DMS79 (cell line): ENCODE results near the gene INPP5A.

Source experiments
- DNase-seq: peaks from one replicate; lab custom pipeline; 2025; lab: John Stamatoyannopoulos, UW

INPP5A gene

DNA sequence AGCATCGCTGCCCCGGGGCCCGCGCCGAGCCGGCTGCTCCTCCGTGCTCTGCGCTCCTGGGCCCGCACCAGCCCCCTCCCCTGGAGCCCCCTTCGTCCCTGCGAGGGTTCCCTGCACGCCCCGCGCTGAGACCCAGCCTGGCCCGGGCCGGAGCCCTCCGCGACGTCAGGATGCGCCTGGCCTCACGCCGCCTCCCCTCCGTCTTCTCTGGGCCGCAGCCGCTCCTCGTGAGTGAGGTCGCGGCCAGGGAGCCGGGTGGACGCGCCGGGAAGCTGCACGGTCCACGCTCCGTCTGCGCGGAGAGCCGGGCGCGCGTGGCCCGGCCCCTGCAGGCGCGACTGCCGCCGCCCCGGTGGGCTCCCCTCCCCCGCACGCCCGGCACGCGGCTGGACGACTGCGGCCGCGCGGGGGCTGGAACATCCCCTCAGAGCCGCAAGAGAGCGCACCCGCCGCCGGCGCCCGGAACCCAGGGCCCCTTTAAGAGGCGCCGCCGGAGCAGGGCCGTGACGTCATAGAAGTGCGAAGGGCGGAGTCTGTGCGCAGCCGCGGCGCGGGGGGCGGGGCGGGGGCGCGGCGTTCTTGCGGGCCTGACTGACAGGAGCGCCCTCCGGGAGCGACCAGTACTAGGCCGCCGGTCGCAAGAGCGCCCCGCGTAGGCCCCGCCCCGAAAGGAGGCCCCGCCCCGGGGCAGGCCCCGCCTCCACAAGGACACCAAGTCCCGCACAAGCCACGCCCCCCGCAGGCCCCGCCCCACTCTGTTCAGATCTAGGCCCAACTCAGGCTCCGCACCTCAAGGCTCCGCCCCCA lies 507 bp upstream of the INPP5A start:
- DNase-seq = peak; percentile 77

DNA sequence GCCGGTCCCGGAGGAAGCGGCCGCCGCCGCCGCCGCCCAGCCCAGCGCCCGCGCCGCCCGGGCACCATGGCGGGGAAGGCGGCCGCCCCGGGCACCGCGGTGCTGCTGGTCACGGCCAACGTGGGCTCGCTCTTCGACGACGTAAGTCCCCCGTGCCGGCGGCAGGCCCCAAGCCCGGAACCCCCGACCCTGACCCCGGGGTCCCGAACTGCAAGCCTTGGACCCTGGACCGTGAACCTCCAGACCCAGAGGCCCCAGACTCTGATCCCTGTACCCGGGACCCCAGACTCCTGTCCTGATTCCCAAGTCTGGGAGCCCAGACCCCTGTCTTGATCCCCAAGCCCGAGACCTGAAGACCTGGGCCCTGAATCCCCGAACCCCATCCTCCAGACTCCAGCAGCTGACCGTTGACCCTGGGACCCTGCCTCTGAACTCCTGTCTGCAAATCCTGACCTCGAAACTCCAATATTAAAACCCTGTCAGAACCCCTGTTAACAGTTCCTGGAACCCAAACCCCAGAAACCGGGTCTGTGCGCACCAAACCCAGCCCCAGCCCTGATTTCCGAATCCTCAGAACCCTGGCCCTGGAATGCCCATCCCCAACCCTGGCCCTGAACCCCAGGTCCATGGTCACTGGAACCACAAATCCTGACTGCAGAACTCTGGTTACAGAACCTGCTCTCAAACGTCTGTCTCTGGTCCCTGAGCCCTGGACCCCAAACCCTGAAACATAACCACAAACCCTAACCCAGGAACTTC lies 623 bp downstream of the INPP5A start:
- DNase-seq = no peak

GRCh38 chr10:132538790-132539421 lies 1.3 kb downstream of the INPP5A start:
- no peak for DNase-seq

- peak; percentile 11 for DNase-seq
Observed at GRCh38 chr10:132539431-132539839, 1.8 kb downstream of the INPP5A start.

DNA sequence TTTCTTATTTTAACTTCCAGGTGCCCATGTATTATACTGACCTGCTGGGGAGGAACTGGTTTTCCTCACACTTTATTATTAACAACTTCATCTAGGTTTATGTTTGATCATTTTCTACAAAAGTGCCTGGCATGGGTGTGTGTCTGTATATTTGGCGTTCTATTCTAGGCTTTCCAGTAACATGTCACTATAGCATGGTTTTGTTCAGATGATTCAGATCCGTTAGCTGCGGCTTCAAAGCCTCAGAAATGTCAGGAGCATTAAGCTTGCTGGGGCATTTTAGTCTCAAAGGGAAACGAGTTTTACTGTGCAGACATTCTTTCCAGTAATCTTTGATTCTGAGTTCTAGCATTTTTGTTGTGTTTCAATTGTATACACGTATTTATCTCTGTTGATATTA lies 2.3 kb downstream of the INPP5A start:
- no peak for DNase-seq

GRCh38 chr10:132540456-132540855 lies 2.9 kb downstream of the INPP5A start:
- DNase-seq = no peak

GRCh38 chr10:132541129-132541528 lies 3.5 kb downstream of the INPP5A start:
- no peak for DNase-seq

DNA sequence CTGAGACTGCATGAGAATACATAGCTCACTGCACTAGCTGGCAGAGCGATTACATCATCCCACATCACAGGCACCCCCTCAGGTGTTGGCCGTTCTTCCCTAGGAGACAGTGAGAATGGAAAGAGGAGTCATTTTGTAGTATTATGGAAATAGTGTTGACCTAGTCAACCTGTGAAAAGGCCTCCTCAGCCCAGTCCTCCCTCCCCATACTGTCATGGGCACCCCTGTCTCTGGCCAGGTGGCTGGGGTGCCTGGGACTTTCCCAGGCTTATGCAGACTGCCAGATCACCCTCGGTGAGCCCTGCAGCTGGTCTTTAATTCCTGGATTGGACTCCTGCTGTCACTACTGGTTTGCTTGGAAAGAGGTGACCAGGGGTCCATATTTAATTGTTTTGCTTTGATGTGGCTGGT lies 4.0 kb downstream of the INPP5A start:
- DNase-seq = no peak

DNA sequence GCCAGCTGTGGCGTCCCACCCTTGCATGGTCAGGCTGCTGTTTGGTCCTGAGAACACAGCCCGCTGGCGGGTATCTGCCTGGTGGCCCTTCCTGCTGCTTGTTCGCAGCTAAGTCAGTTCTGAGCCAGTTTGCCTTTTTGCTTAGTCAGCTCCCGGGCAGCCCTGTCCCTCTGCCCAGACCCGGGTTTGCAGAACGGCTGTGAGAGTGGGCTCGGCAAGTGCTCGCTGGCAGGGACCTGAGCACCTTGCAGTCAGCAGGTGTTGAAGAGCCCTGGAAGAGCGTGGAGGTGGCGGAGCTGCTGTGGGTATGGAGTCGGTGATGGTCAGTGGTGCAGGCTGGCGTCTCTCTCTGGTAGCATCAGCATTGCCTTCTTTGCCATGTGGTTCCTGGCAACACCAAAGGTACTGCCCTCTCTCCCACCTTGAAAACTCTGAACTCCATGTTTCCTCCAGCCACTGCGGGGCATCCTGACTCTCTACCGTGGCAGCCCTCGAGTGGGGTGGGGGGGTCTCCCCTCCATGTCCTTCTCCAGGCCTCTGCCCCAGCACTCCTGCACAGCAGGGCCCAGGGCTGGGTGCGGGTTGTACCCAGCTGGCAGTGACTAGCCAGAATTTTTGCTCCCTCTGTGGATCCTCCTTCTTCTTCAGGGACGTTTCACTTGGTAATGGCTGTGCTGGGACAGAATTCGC lies 4.6 kb downstream of the INPP5A start:
- peak; percentile 16 for DNase-seq

DNA sequence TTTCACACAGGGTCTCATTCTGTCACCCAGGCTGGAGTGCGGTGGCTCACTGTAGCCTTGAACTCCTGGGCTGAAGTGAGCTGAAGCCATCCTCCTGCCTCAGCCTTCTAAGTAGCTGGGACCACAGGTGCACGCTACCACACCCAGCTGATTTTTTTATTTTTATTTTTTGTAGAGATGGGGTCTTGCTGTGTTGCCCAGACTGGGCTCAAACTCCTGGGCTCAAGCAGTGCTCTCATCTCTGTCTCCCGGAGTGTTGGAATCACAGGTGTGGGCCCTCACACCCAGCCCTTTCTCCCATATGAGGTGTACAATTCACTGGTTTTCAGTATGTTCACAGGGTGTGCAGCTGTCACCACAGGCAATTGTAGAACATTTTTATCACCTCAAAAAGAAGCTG lies 5.2 kb downstream of the INPP5A start:
- no peak for DNase-seq

- no peak for DNase-seq
Observed at GRCh38 chr10:132543916-132544743, 6.5 kb downstream of the INPP5A start.

DNA sequence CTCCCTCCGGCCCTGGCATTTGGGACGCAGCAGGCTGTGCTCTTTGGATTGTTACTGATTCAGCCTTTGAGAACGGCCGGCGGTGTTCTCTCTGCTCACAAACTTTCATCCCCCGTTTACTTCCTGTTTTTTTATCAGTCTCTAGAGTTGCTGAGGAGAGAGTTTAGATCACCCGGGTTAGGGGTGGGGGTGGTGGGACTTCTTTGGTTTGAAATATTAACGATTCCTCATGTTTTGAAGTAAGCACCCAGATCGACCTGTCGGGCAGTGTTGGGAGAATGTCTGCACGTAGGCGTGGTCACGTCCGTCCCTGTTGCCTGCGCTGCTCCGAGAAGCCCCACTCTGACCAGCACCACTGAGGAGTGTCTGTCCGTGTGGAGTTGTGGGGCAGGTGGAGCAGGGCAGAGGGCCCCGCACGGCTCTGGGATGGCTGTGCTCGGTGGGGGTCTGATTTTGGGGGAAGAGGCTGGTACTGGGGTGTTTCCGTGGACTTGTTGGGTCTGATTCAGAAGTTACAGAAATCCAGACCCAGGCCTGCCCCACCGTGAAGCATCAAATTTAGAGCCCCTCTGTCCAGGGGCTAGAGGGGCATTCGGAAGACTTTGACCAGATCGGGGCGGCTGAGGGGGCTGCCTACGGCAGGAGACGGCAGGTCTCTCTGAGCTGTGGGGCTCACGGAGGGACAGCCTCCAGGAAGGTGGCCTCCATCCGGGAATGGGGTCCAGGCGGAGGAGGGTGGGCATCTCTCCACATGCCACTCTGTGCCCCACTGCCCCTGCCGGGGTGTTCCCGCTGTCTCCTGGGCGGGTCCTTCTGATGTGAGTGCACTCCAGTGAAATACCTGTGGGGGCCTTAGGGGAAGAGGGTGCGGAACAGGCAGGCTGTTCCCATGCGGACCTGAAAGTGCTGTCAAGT lies 7.4 kb downstream of the INPP5A start:
- no peak for DNase-seq

DNA sequence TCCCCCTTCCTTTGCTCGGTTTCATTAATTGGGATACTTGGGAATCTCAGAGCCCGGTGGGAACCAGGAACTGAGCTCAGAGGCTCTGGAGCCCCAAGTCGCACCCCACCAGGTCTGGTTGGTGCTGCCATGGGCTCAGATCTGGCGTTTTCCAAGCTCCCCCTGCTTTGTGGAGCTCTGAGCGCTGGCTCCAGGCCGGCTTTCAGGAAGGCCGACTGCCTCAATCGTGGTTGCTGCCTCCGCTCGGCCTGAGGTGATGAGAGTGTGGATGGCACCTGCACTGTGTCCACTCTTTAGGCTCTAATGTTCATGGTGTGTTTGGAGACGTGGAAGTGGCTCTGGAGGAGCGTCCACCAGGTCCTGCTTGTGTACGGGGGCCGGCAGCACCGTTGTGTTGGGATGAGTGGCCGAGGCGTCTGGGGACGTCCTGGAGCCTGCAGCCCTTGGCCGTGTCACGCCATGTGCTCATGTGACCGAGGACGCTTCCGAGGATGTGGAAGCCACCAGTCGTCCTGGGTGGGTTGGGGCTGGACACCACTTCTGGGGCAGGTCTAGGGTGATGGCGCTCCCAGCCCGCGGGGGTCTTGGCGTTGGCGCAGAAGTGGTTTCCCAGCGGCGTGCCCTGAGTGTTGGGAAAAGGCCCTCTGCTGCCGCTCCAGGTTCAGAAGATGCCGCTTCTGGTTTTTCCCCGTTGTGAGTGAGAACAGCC lies 8.2 kb downstream of the INPP5A start:
- no peak for DNase-seq

- peak; percentile 62 for DNase-seq
Observed at GRCh38 chr10:132546567-132547420, 9.2 kb downstream of the INPP5A start.

- DNase-seq = no peak
Observed at GRCh38 chr10:132547421-132547861, 9.9 kb downstream of the INPP5A start.

DNA sequence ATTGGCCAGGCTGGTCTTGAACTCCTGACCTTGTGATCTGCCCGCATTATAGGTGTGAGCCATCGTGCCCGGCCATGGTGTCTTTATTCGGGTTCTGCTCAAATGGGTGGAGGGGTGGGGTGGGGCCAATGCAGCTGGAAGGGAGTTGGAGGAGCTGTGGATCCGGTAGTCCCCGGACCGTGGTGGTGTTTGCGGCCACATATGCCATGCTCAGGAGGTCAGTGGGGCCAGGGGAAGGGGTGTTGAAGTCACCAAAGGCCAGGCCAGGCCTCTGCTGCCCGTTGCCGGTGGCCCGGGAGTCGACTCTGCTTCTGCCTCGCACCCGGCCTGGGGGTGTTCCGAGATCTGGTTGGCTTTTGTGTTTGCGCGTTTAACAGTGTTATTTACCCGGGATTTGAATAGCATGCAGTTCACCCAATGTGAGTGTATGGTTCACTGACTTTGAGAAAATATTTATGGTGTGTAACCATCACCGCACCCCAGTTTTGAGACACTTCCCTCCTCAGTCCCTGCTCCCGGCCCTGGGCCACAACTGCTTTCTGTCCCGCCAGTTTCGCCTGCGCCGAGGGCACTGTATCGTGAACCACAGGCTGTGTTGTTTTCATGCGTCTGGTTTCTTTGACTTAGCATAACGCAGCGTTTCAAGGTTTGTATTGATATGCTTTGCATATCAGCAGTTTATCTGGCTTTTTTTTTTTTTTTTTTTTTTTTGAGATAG lies 10.7 kb downstream of the INPP5A start:
- DNase-seq = no peak

GRCh38 chr10:132548869-132549268 lies 11.3 kb downstream of the INPP5A start:
- DNase-seq = no peak

- peak; percentile 46 for DNase-seq
Observed at GRCh38 chr10:132549371-132549770, 11.8 kb downstream of the INPP5A start.
